SK-N-SH (cell line): ENCODE data around the gene COL4A2.

Experiments
- CHD2 ChIP-seq: fragments of 150-350 bp; IDR thresholded peaks from 2 replicates; pipeline ENCODE4 v1.6.1; 2018; ENCODE audit warnings: low read length; ENCODE audit not compliant: partially characterized antibody
- CTCF ChIP-seq: fragments of 200-600 bp; sonication (generic); IDR thresholded peaks from 2 replicates; pipeline ENCODE4 v1.6.1; 2017; ENCODE audit warnings: antibody characterized with exemption, mild to moderate bottlenecking, moderate library complexity
- EZH2phosphoT487 ChIP-seq: fragments of 200-600 bp; sonication (generic); IDR thresholded peaks from 2 replicates; pipeline ENCODE4 v1.6.1; 2017; ENCODE audit warnings: low read depth, mixed run types, mild to moderate bottlenecking, antibody characterized with exemption, moderate library complexity, borderline replicate concordance
- GATA2 ChIP-seq: sonication (generic); formaldehyde crosslinking; IDR thresholded peaks from 2 replicates; pipeline ENCODE4 v1.5.0; 2020; ENCODE audit warnings: mild to moderate bottlenecking, missing genetic modification reagents
- MAX ChIP-seq: IDR thresholded peaks from 2 replicates; pipeline ENCODE4 v1.4.0; 2012; ENCODE audit warnings: low read depth
- NRF1 ChIP-seq: IDR thresholded peaks from 2 replicates; pipeline ENCODE4 v1.6.1; 2012; ENCODE audit warnings: low read depth, mild to moderate bottlenecking, low read length
- REST ChIP-seq: IDR thresholded peaks from 2 replicates; pipeline ENCODE4 v1.6.1; 2012; ENCODE audit warnings: mild to moderate bottlenecking, low read depth, low read length, moderate library complexity
- SIN3A ChIP-seq: IDR thresholded peaks from 2 replicates; pipeline ENCODE4 v1.6.1; 2012; ENCODE audit warnings: low read depth, mild to moderate bottlenecking, low read length, moderate library complexity, borderline replicate concordance
- TAF1 ChIP-seq: IDR thresholded peaks from 2 replicates; pipeline ENCODE4 v1.6.1; 2012; ENCODE audit warnings: low read depth, mild to moderate bottlenecking, low read length, moderate library complexity, borderline replicate concordance
- TCF12 ChIP-seq: IDR thresholded peaks from 2 replicates; pipeline ENCODE4 v1.4.0; 2012
- USF2 ChIP-seq: fragments of 150-350 bp; IDR thresholded peaks from 2 replicates; pipeline ENCODE4 v1.6.1; 2017; ENCODE audit warnings: antibody characterized with exemption, low read length, low read depth, borderline replicate concordance
- YY1 ChIP-seq: IDR thresholded peaks from 2 replicates; pipeline ENCODE4 v1.4.0; 2012; ENCODE audit warnings: low read depth, mild to moderate bottlenecking

GRCh38 chr13:110525328-110526319 lies 218.5 kb downstream of the COL4A2 start:
- TF ChIP-seq TAF1: no peak
- no peak for TF ChIP-seq MAX
- TF ChIP-seq TCF12: no peak
- TF ChIP-seq CTCF: no peak
- no peak for TF ChIP-seq SIN3A
- no peak for TF ChIP-seq EZH2phosphoT487
- no peak for TF ChIP-seq GATA2
- TF ChIP-seq CHD2: no peak
- no peak for TF ChIP-seq REST
- no peak for TF ChIP-seq YY1
- no peak for TF ChIP-seq USF2
- TF ChIP-seq NRF1: no peak
